DMS153 treated with DMSO at 0.1 percent for 48 hours (cell line): ENCODE data around the gene ZNF613.
"Not testable (repeated sequence)": the region's sequence is repeated elsewhere in the genome, so short reads cannot be mapped to it uniquely, and the experiment has no call there.

ENCODE experiments used
- DNase-seq: peaks from one replicate; lab custom pipeline; 2025; ENCODE audit not compliant: unreplicated experiment; lab: John Stamatoyannopoulos, UW

Gene ZNF613

GRCh38 chr19:51938936-51939335 is 11.7 kb downstream of the ZNF613 start:
- DNase-seq = no peak

- DNase-seq = no peak
These were observed 17.7 kb downstream of the ZNF613 start for GRCh38 chr19:51944798-51945552.

GRCh38 chr19:51946602-51947001 is 19.3 kb downstream of the ZNF613 start:
- DNase-seq = no peak

GRCh38 chr19:51948975-51949374 is 21.7 kb downstream of the ZNF613 start:
- no peak for DNase-seq

- DNase-seq = not testable (repeated sequence)
These were observed 30.6 kb downstream of the ZNF613 start for GRCh38 chr19:51957846-51958245.

DNA sequence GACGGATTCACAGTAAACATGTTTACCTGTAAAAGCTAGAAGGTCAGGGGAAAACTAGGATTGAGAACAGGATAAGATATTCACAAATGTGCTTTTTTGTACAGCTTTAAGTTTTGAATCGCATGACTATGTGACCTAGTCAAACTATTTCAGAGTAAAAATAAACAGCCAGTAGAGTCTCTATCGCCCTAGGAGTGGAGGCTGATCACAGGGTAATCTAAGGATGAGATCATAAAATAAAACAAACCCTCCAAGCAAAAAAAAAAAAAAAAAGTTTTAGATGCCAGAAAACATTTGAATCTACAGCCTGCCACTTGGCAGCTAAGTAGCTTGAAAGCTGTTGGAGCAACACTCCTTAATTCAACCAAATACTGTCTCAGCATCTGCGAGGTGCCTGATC is 32.5 kb downstream of the ZNF613 start:
- DNase-seq = no peak

DNA sequence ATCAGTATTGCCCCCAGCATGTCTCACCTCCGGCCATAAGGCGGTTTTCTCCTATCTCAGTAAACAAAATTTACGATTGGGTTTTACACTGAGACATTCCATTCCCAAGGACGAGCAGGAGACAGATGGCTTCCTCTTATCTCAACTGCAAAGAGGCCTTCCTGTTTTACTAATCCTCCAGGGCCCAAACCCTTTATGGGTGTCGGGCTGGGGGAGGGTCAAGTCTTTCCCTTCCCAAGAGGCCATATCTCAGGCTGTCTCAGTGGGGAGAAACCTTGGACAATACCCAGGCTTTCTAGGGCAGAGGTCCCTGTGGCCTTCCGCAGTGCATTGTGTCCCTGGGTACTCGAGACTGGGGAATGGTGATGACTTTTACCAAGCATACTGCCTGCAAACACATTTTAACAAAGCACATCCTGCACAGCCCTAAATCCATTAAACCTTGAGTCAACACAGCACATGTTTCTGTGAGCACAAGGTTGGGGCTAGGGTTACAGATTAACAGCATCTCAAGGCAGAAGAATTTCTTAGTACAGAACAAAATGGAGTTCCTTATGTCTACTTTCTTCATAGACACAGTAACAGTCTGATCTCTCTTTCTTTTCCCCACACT is 33.5 kb downstream of the ZNF613 start:
- not testable (repeated sequence) for DNase-seq

- DNase-seq = no peak
These were observed 38.3 kb downstream of the ZNF613 start for GRCh38 chr19:51965583-51965982.

DNA sequence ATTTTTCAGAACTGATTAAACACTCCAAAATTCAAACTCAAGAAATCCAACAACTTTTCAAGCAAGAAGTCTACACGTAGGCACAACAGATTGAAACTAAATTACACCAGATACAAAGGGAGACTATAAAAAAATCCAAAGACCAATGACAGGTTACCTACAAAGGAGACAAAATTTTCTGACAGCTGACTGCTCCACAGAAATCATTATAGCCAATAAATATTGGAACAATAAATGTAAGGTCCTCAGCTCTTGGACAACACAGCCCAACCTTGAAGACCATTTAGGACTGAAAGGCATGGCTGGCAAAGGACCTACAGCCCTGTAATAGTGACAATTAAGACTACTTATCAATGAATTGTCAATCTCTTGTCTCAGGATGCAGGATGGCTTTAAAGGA is 43.4 kb downstream of the ZNF613 start:
- no peak for DNase-seq

GRCh38 chr19:51971624-51972023 is 44.4 kb downstream of the ZNF613 start:
- DNase-seq = no peak

- DNase-seq = not testable (repeated sequence)
These were observed 48.5 kb downstream of the ZNF613 start for GRCh38 chr19:51975787-51976186.

- no peak for DNase-seq
These were observed 49.6 kb downstream of the ZNF613 start for GRCh38 chr19:51976852-51977251.

DNA sequence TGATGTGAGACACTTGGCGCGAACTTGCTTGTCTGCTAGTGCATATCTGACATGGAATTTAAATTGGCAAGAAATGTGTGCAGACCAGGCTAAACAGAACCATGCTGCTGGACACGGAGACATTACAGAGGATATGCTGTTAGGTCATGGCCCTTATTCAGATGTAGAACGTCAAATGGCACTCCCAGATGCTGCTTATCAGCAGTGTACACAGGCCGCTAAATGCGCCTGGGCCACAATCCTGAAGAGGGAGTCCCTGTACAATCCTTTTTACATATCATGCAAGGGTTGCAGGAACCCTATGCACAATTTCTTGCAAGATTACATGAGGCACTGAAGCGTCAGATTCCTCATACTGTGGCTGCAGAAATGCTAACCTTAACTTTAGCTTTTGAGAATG is 50.1 kb downstream of the ZNF613 start:
- no peak for DNase-seq

- no peak for DNase-seq
These were observed 51.6 kb downstream of the ZNF613 start for GRCh38 chr19:51978882-51979281.

DNA sequence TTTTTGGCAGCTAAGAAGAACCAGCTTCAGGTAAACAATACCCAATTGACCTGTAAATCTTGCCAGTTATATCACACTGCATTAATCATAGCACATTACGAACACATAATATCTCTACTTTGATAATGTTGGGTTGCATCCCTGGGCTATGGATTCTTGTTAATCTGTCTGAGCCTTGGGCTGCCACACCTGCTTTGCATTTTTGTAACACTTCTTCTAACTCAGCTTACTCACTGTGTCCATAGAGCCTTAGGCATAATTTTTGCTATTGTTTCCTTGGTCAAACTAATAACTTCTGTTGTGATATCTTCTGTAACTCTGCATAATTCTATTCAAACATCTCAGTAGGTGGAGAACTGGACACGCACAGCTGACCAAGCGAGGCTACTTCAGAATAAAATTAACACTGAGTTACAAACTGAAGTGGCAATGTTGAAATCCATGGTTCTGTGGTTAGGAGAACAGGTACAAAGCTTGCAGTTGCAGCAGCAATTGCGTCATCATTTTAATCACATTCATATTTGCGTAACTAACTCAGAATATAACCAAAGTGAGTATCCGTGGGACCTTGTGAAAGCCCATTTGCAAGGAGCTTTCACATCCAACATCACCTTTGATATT is 53.0 kb downstream of the ZNF613 start:
- DNase-seq = no peak

DNA sequence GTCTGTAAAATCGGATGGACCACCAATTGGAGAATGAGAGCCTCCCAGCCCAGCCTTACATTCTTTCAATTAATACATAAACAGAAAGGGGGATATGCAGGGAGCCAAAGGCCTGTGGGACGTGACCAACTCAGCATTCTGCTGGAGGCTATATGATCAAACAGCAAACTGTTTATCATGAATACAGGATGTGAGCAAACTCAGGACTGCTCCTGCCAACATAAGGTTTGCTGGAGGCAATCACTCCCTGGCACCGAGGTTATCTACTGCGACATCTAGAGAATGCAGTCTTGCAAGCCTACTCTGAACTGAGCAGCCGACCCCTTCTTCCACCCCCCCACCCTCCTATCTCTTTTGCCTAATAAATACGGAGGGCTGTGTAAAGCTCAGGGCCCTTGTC is 53.7 kb downstream of the ZNF613 start:
- not testable (repeated sequence) for DNase-seq

DNA sequence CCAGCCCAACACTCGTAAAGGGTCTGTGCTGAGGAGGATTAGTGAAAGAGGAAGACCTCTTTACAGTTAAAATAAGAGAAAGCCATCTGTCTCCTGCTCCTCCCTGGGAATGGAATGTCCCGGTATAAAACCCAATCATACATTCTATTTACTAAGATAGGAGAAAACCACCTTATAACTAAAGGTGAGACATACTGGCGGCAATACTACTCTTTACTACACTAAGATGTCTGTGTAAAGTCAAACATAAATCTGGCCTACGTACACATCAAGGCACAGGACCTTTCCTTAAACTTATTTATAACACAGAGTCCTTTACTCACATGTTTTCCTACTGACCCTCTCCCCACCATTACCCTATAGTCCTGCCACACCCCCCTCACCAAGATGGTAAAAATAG is 56.1 kb downstream of the ZNF613 start:
- DNase-seq = no peak

- peak; percentile 84 for DNase-seq
These were observed 59.3 kb downstream of the ZNF613 start, which contains the start of gene ZNF350 for GRCh38 chr19:51986309-51987291. TSS of gene ZNF350 (minus strand) at chr19:51986840. CDS start at chr19:51974360, 12,480 bp downstream.

DNA sequence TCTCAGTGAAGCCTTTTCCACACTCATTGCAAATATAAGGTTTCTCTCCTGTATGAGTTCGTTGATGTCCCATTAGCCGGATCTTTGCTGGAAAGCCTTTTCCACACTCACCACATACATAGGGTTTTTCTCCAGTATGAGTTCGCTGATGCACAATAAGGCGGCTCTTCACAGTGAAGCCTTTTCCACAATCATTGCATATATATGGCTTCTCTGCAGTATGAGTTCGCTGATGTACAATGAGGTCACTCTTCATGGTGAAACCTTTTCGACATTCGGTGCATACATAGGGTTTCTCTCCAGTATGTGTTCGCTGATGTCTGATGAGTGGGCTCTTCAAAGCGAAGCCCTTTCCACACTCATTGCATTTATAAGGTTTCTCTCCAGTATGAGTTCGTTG is 66.2 kb downstream of the ZNF613 start:
- no peak for DNase-seq

DNA sequence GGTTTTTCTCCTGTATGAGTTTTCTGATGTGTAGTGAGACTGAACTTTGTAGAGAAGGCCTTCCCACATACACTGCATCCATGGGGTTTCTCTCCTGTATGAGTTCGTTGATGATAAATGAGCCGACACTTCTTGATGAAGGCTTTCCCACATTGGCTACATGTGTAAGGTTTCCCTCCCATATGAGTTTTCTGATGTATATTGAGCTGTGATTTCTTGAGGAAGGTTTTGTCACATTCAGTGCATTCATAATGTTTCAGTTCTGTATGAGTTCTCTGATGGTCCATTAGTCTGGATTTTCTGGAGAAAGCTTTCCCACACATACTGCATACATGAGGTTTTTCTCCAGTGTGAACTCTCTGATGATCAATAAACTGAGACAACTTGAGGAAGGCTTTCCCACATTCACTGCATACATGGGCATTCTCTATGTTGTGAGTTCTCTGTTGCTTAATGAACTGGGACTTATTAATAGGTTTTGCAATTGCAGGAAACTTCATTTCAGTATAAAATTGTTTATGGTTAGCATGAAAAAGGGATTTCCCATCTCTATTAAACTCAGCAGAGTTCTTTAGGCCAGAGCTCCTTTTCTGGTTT is 66.9 kb downstream of the ZNF613 start:
- no peak for DNase-seq
